HG02981 (cell line): ENCODE measurements around the gene CDH23.

Source experiments
- ATAC-seq: cut with Tn5 transposase; IDR thresholded peaks from one replicate; pipeline ENCODE4 v1.9.1; 2021; ENCODE audit warnings: mild to moderate bottlenecking, moderate library complexity; ENCODE audit not compliant: unreplicated experiment

CDH23 gene

GRCh38 chr10:71761541-71762113 lies 364.9 kb downstream of the CDH23 start:
- no peak for ATAC-seq

- ATAC-seq: no peak
Measured at GRCh38 chr10:71762324-71762723, 365.6 kb downstream of the CDH23 start.

- no peak for ATAC-seq
Measured at GRCh38 chr10:71763352-71764127, 366.8 kb downstream of the CDH23 start.

- no peak for ATAC-seq
Measured at GRCh38 chr10:71765176-71765904, 368.6 kb downstream of the CDH23 start.

GRCh38 chr10:71765906-71766716 lies 369.4 kb downstream of the CDH23 start:
- no peak for ATAC-seq

GRCh38 chr10:71766717-71767419 lies 370.1 kb downstream of the CDH23 start:
- no peak for ATAC-seq

- no peak for ATAC-seq
Measured at GRCh38 chr10:71767420-71768035, 370.8 kb downstream of the CDH23 start.

GRCh38 chr10:71769279-71769823 lies 372.6 kb downstream of the CDH23 start:
- ATAC-seq: peak; percentile 28

DNA sequence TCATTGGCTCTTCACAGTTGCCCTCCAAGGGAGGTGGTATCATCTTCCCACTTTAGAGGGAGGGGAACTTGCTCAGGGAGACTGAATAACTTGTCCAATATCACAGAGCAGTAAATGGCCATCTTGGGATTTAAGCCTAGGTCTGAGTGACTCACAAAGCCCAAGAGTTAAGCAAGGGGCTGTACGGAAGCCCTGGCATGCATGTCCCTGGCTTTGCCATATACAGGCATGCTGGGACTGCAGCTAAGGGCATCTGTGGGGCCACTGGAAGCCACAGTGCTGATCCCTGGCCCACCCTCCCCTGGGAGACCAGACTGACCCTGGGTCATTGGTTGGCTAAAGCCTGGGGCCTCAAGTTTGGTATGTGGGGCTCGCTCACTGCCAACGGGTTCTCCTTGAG lies 373.5 kb downstream of the CDH23 start:
- ATAC-seq: no peak

- ATAC-seq: no peak
Measured at GRCh38 chr10:71770789-71771188, 374.1 kb downstream of the CDH23 start.

DNA sequence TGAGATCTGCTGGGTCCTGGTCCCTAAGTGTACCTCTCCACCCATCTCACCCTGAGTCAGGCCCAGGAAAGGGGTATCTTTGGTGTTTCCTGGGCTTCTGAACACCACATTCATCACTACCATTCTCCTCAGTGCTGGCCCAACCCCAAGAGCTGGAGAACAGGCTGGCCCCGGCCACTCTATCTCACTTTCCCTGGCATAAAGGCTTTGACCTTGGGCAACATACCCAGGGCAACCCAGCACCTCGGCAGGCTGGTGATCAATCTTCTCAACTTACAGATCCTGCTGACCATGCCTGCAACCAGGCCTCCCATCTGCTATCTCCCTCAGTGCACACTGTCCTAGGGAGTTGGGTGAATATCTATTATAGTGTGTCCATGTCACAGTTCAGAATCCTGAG lies 374.5 kb downstream of the CDH23 start:
- no peak for ATAC-seq

DNA sequence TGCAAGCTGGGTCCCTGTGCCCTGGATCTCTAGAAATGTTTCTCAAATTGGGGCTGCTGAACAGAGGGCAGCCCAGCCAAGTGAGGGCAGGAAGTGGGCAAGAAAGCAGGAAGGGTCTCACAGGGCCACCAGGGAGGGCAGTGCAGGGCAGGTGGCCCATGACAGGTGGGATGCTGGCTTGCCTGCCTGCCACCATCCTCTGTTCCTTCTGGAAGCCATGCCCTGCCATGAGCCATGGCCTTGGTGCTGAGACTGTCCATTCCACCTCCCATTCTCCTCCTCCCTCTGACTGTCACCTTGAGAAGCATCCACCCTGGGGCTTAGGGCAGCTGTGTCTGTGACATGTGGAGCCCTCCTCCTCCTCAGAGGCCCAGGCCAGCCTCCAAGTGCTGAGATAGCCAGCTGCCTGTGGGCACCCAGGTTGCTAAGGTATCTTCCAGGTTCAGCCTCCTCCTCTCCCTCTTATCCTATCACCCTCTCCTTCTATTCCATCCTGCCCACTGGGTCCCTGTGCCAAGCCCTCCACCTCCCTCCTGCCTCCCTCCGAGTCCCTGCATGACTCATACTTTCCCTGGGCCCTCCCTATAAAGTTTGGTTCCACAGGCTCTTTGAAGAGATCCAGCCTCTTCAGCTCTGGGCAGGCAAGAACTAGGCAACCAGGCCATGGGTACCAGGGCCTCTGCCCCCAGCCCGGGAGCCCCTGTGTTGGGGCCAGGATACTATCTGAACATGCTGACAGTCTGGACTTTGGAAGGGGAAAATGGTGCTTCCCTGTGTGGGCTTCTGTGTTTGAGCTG lies 375.3 kb downstream of the CDH23 start:
- no peak for ATAC-seq

- no peak for ATAC-seq
Measured at GRCh38 chr10:71772832-71773220, 376.1 kb downstream of the CDH23 start.

- ATAC-seq: peak; percentile 62
Measured at GRCh38 chr10:71773221-71773971, 376.7 kb downstream of the CDH23 start, which contains the start of gene VSIR. Gene VSIR, minus strand, starts transcription at chr10:71773520. Its CDS starts 81 bp downstream, at chr10:71773439.

DNA sequence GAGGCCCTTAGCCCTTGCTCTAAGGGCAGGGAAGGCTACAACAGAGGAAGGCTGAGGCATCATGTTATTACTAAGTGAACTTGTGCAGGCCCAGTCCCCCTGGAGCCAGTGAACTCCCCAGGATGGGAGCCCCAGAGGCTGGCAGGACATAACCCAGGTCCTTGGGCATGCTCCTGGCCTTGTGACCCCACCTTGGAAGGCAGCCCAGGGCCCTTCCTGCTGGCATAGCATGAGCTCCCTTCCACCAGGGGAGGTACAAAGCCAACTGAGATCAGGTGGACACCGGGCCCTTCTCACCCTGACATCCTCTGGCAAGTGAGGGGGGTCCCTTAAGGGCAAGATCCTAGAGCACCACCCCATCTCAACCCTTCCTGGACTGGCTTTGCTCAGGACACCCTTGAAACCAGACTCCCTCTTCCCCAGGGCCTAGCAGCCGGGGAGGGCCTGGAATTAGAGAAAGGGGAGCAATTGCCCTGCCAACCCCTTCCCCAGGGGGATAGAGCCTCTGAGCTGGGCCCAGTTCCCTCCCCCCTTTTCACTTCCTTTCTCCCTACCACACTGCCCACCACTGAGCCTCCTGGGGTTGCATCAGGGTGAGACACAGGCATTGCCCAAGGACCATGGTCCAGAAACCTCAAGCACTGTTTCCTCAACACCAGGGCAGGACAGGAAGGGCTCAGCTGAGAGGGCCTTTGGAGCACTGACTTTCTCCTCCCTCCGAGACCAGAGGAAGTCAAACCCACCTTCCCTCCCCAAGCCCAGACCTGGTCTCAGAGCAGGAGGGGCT lies 378.4 kb downstream of the CDH23 start:
- no peak for ATAC-seq

- no peak for ATAC-seq
Measured at GRCh38 chr10:71776481-71776925, 379.8 kb downstream of the CDH23 start.
